GM23248 (cell line): Measurements from ENCODE around the gene RCAN2. TPM values are rescaled to one million over a fixed set of nuclear protein-coding genes. Genes with fewer than 3 reads are reported as not detected.
"Not testable (repeated sequence)": the region's sequence is repeated elsewhere in the genome, so short reads cannot be mapped to it uniquely, and the experiment has no call there.

ENCODE experiments used
- DNase-seq: peaks from one replicate; pipeline ENCODE4 v3.0.0-alpha.2; 2015
- H2AFZ ChIP-seq: fragments of 200-600 bp; sonication (generic); 2 replicates; pipeline ENCODE4 v1.6.1; 2016; ENCODE audit warnings: antibody characterized with exemption
- H3F3A ChIP-seq: fragments of 200-600 bp; sonication (generic); 2 replicates; pipeline ENCODE4 v1.6.1; 2016; ENCODE audit warnings: mild to moderate bottlenecking, antibody characterized with exemption, mixed run types; ENCODE audit not compliant: insufficient read depth
- H3K27ac ChIP-seq: fragments of 200-600 bp; sonication (generic); 2 replicates; pipeline ENCODE4 v1.5.1; 2016; ENCODE audit warnings: mild to moderate bottlenecking
- H3K27me3 ChIP-seq: fragments of 200-600 bp; sonication (generic); replicated peaks from 2 replicates; pipeline ENCODE4 v1.6.1; 2016; ENCODE audit warnings: mild to moderate bottlenecking; ENCODE audit not compliant: insufficient read depth
- H3K36me3 ChIP-seq: fragments of 200-600 bp; sonication (generic); 2 replicates; pipeline ENCODE4 v1.6.1; 2016; ENCODE audit warnings: low read depth, mild to moderate bottlenecking
- H3K4me1 ChIP-seq: fragments of 200-600 bp; sonication (generic); 2 replicates; pipeline ENCODE4 v1.6.1; 2016; ENCODE audit warnings: mild to moderate bottlenecking; ENCODE audit not compliant: insufficient read depth
- H3K4me2 ChIP-seq: fragments of 200-600 bp; sonication (generic); one replicate; pipeline ENCODE4 v1.6.1; 2016; ENCODE audit warnings: mild to moderate bottlenecking; ENCODE audit not compliant: unreplicated experiment
- H3K4me3 ChIP-seq: fragments of 200-600 bp; sonication (generic); 2 replicates; pipeline ENCODE4 v1.5.1; 2016; ENCODE audit warnings: mild to moderate bottlenecking
- H3K79me2 ChIP-seq: fragments of 200-600 bp; sonication (generic); 2 replicates; pipeline ENCODE4 v1.6.1; 2016; ENCODE audit warnings: mild to moderate bottlenecking; ENCODE audit not compliant: insufficient read depth
- H3K9ac ChIP-seq: fragments of 200-600 bp; sonication (generic); 2 replicates; pipeline ENCODE4 v1.6.1; 2016; ENCODE audit warnings: mild to moderate bottlenecking
- H3K9me2 ChIP-seq: fragments of 200-600 bp; sonication (generic); 2 replicates; pipeline ENCODE4 v1.6.1; 2016; ENCODE audit warnings: mixed run types, mild to moderate bottlenecking, moderate library complexity; ENCODE audit not compliant: insufficient read depth
- H3K9me3 ChIP-seq: fragments of 200-600 bp; sonication (generic); one replicate; pipeline ENCODE4 v1.6.1; 2017; ENCODE audit warnings: low read depth
- H4K20me1 ChIP-seq: fragments of 200-600 bp; sonication (generic); 2 replicates; pipeline ENCODE4 v1.6.0; 2016; ENCODE audit not compliant: insufficient read depth
- EZH2 ChIP-seq: fragments of 200-600 bp; sonication (generic); IDR thresholded peaks from 2 replicates; pipeline ENCODE4 v1.6.1; 2018; ENCODE audit warnings: antibody characterized with exemption, mild to moderate bottlenecking; ENCODE audit not compliant: insufficient read depth, poor library complexity, severe bottlenecking
- EZH2phosphoT487 ChIP-seq: fragments of 200-600 bp; sonication (generic); IDR thresholded peaks from 2 replicates; pipeline ENCODE4 v1.6.1; 2018; ENCODE audit warnings: antibody characterized with exemption, moderate library complexity, mild to moderate bottlenecking, low read depth; ENCODE audit not compliant: insufficient read depth
- WGBS, 2 experiments: methylation state at CpG; one replicate each; pipeline ENCODE4 v1.1.6; 2015 to 2017; ENCODE audit warnings: low lambda C conversion rate in 2 of 2, low coverage in 1 of 2; ENCODE audit errors: missing lambda C conversion rate in 2 of 2; 5-methylcytosine and 5-hydroxymethylcytosine counted together
- in situ Hi-C: fragments of 300-500 bp; cut with MboI; formaldehyde crosslinking; loops from 2 replicates; pipeline ENCODE4 v1.15.0; 2020
- polyA plus RNA-seq: library from polyadenylated mRNA; unstranded; fragments of >200 nt; fragmentation: Nextera tagmentation; extraction: Ambion mirVana; gene quantifications from 2 replicates; pipeline ENCODE4 v1.2.1, GENCODE V29; 2016
- total RNA-seq: library from RNA; depleted of rRNA; stranded (reverse); fragments of >200 nt; shearing (Covaris generic); gene quantifications from 2 replicates; pipeline ENCODE4 v1.2.3, GENCODE V29; 2014

RCAN2 gene
- total and polyA plus RNA-seq, 2 experiments from 2014 or later, result 6.5 to 8.8 TPM

DNA sequence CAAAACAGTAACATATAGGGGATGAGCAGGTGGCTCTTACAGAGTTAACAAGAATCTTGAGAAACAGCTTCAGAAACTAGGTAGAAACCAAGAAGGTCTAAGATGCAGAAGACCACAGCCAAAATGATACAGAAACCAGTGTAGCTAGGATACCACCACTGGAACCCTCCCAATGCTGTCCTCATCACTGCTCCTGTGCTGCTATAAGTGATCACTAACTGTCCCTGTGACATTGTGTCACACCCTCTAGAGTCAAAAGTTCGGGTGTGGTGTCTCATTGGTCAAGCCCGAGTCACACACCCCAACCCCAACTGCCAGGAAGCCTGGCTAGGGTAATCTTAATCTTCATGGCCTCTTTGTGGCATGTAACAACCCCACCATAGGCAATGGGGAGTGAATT is 153.1 kb downstream of the RCAN2 start:
- Histone ChIP-seq H3K9me3 (no peaks in the 10 kb centered on the region), H3K4me2 (no peak overlapping the region), H3K9me2 (no peaks in the 10 kb centered on the region), H4K20me1 (no peaks in the 10 kb centered on the region), H3K4me3 (no peak overlapping the region), H2AFZ (no peak overlapping the region), H3F3A (no peaks in the 10 kb centered on the region), H3K27ac (no peak overlapping the region), H3K9ac (no peak overlapping the region), H3K79me2 (no peaks in the 10 kb centered on the region), H3K36me3 (no peaks in the 10 kb centered on the region), H3K27me3 (no peaks in the 10 kb centered on the region), H3K4me1 (no peaks in the 10 kb centered on the region; the same call in 1 of the 2 replicates)
- in situ Hi-C loops, result no loop called here
- DNase-seq, result no peak
- TF ChIP-seq EZH2phosphoT487 (no peak), EZH2 (no peak)
- WGBS, 2 experiments, result 82% methylated on average over 2 of the region's 2 CpGs

DNA sequence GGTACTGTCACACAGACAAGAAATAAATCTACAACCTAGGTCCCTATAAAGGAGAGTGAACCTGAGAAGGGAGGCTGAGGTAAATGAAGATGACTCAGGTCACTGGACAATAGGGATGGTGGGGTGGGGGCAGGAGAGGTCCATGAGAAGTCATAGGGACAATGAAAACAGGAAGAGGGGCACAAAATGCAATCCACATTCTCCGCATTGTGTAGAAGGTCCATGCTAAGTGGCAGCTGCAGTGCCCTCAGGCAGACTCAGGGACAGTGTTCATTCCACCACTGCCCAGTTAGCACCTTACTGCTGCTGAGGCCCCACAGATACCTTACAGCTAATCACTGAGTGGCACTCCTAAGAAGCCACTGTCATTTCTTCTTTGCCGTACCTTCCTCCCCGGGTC is 156.8 kb downstream of the RCAN2 start:
- Histone ChIP-seq H3K9ac (no peak overlapping the region), H2AFZ (no peak overlapping the region), H3K9me2 (no peaks in the 10 kb centered on the region), H3K4me2 (no peak overlapping the region), H3K4me1 (peaks cover 9% of the 10 kb centered on the region), H3K4me3 (no peak overlapping the region), H3K36me3 (no peaks in the 10 kb centered on the region), H3K79me2 (no peaks in the 10 kb centered on the region), H3K27me3 (no peaks in the 10 kb centered on the region), H3K27ac (no peak overlapping the region), H3F3A (peaks cover 3% of the 10 kb centered on the region; the same call in 1 of the 2 replicates), H3K9me3 (no peaks in the 10 kb centered on the region), H4K20me1 (no peaks in the 10 kb centered on the region)
- DNase-seq, result no peak
- in situ Hi-C loops, result no loop called here
- TF ChIP-seq EZH2 (no peak), EZH2phosphoT487 (no peak)
- WGBS, 2 experiments, result 77 to 86% methylated on average over 3 of the region's 3 CpGs

DNA sequence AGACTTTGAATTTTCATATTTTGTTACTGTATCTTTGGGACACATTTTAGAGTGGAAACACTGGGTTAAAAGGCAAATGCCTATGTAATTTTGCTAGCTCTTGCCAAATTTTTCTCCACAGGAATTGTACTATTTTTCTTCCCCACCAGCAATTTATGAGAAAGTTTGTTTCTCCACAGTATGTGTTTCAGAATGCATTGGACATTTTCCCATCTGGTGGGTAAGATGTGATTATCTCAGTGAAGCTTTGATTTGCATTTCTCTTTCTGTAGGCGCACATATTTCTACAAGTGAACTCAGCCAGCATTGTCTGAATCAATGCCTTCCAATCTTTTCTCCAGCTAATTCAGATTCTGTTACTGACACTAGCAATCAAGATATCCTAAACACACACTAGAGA is 157.8 kb downstream of the RCAN2 start:
- H3K79me2 ChIP-seq, result no peaks in the 10 kb centered on the region
- H3F3A ChIP-seq, result peaks cover 9% of the 10 kb centered on the region; the same call in 1 of the 2 replicates
- no peak overlapping the region for H2AFZ ChIP-seq
- in situ Hi-C loops, result no loop called here
- H3K27ac ChIP-seq, result no peak overlapping the region
- H3K36me3 ChIP-seq, result no peaks in the 10 kb centered on the region
- no peak overlapping the region for H3K4me2 ChIP-seq
- H3K9me3 ChIP-seq, result no peaks in the 10 kb centered on the region
- TF ChIP-seq EZH2, result no peak
- no peak for TF ChIP-seq EZH2phosphoT487
- H3K4me3 ChIP-seq, result no peak overlapping the region
- H3K4me1 ChIP-seq, result peaks cover 12% of the 10 kb centered on the region
- H4K20me1 ChIP-seq, result no peaks in the 10 kb centered on the region
- H3K9me2 ChIP-seq, result no peaks in the 10 kb centered on the region
- H3K27me3 ChIP-seq, result no peaks in the 10 kb centered on the region
- 100% methylated on average over 1 of the region's 1 CpG for WGBS, 2 experiments
- H3K9ac ChIP-seq, result no peak overlapping the region
- DNase-seq, result no peak

- H3K27ac ChIP-seq, H3K36me3 ChIP-seq, in situ Hi-C loops, H3K27me3 ChIP-seq, H4K20me1 ChIP-seq, H3K4me2 ChIP-seq, H3K9ac ChIP-seq, H3K4me3 ChIP-seq, H2AFZ ChIP-seq, DNase-seq, H3F3A ChIP-seq, H3K9me2 ChIP-seq, H3K9me3 ChIP-seq, H3K79me2 ChIP-seq: not testable (repeated sequence)
- peaks cover 12% of the 10 kb centered on the region; the same call in 1 of the 2 replicates for H3K4me1 ChIP-seq
Observed at GRCh38 chr6:46332448-46332847, 158.8 kb downstream of the RCAN2 start.

- in situ Hi-C loops, result no loop called here
- Histone ChIP-seq H3K36me3 (no peaks in the 10 kb centered on the region), H3F3A (peaks cover 9% of the 10 kb centered on the region; the same call in 1 of the 2 replicates), H3K4me2 (no peak overlapping the region), H3K27me3 (no peaks in the 10 kb centered on the region), H3K4me3 (no peak overlapping the region), H3K9me2 (no peaks in the 10 kb centered on the region), H3K79me2 (no peaks in the 10 kb centered on the region), H3K27ac (no peak overlapping the region), H3K9ac (no peak overlapping the region), H3K9me3 (no peaks in the 10 kb centered on the region), H4K20me1 (no peaks in the 10 kb centered on the region), H2AFZ (no peak overlapping the region), H3K4me1 (peaks cover 12% of the 10 kb centered on the region; the same call in 1 of the 2 replicates)
- no peak for TF ChIP-seq EZH2phosphoT487
- no peak for TF ChIP-seq EZH2
- no peak for DNase-seq
Observed at GRCh38 chr6:46331461-46331860, 159.8 kb downstream of the RCAN2 start.
